HepG2 (cell line): ENCODE data around the gene ATP13A3. TPM values are rescaled to one million over a fixed set of nuclear protein-coding genes. Genes with fewer than 3 reads are reported as not detected.

Source experiments
- ATAC-seq: fragments of 200-7000 bp; cut with Tn5 transposase; 3 replicates; pipeline ENCODE4 v1.9.1; 2020; ENCODE audit warnings: mild to moderate bottlenecking, moderate library complexity
- BruUV-seq: library from RNA; stranded (reverse); fragments of 400-500 nt; replicated peaks from 2 replicates; lab custom pipeline; 2021; lab: Mats Ljungman, UMichigan
- CTCF ChIA-PET: fragments of 300-600 bp; formaldehyde crosslinking; extraction: SDS; loops from one replicate; lab custom pipeline; 2021; ENCODE audit warnings: low total read pairs, inconsistent platforms, low intra/inter-chr PET ratio; lab: Yijun Ruan, JAX
- POLR2A ChIA-PET: fragments of 350-600 bp; sonication (Branson Sonifier 250); formaldehyde crosslinking; loops from one replicate; lab custom pipeline; 2020; ENCODE audit warnings: antibody characterized with exemption, inconsistent platforms; lab: Yijun Ruan, JAX
- DNase-seq: peaks from one replicate; pipeline ENCODE4 v3.0.0-alpha.2; 2015; ENCODE audit warnings: low spot score
- FAIRE-seq: peaks from 3 replicates; lab custom pipeline; 2011; peaks lifted over from hg19 to GRCh38; lab: Jason Lieb, UNC
- H2AFZ ChIP-seq: one replicate; pipeline ENCODE4 v1.6.1; 2011; ENCODE audit warnings: low read length, inconsistent platforms
- H3K27ac ChIP-seq: fragments of 300-600 bp; 3 replicates; pipeline ENCODE4 v1.8.0; 2011; ENCODE audit warnings: mixed run types, mild to moderate bottlenecking, mixed read lengths, low read length, inconsistent platforms; ENCODE audit not compliant: insufficient read depth; ENCODE audit errors: extremely low read length
- H3K27me3 ChIP-seq, 2 experiments: fragments of 200-600 bp in 1 of 2; 2 replicates in 1 of 2; 3 replicates in 1 of 2; pipeline versions ENCODE4 v1.6.0 to v1.8.0; 2011; ENCODE audit warnings: low read length in 2 of 2, mild to moderate bottlenecking in 2 of 2, moderate library complexity in 2 of 2, inconsistent platforms in 1 of 2; ENCODE audit not compliant: insufficient read depth in 2 of 2, control insufficient read depth in 1 of 2
- H3K36me3 ChIP-seq, 2 experiments: fragments of 200-600 bp in 1 of 2; replicated peaks in 1 of 2; 2 replicates in 1 of 2; 3 replicates in 1 of 2; pipeline versions ENCODE4 v1.5.1 to v1.8.0; 2011; ENCODE audit warnings: low read length in 2 of 2, inconsistent platforms in 1 of 2; ENCODE audit not compliant: insufficient read depth in 2 of 2, control insufficient read depth in 1 of 2
- H3K4me1 ChIP-seq: 2 replicates; pipeline ENCODE4 v1.5.1; 2012; ENCODE audit warnings: low read length, inconsistent platforms; ENCODE audit not compliant: insufficient read depth
- H3K4me2 ChIP-seq: 2 replicates; pipeline ENCODE4 v1.6.0; 2011; ENCODE audit warnings: low read depth, low read length, inconsistent platforms
- H3K4me3 ChIP-seq, 3 experiments: fragments of 200-600 bp in 1 of 3; sonication (generic), shearing (Covaris generic) in 1 of 3; replicated peaks in 1 of 3; 2 replicates each; pipeline ENCODE4 v1.5.1; 2011 to 2016; ENCODE audit warnings: low read length in 3 of 3, inconsistent platforms in 2 of 3, low read depth in 2 of 3, mild to moderate bottlenecking in 2 of 3, control low read depth in 1 of 3, mixed read lengths in 1 of 3; ENCODE audit not compliant: insufficient read depth in 1 of 3
- H3K79me2 ChIP-seq: one replicate; pipeline ENCODE4 v1.6.1; 2011; ENCODE audit warnings: low read length, inconsistent platforms; ENCODE audit not compliant: insufficient read depth
- H3K9ac ChIP-seq: 2 replicates; pipeline ENCODE4 v1.6.0; 2011; ENCODE audit warnings: mild to moderate bottlenecking, low read depth, low read length, inconsistent platforms; ENCODE audit not compliant: insufficient read depth
- H3K9me3 ChIP-seq: 2 replicates; pipeline ENCODE4 v1.5.1; 2012; ENCODE audit warnings: mild to moderate bottlenecking, low read length
- H4K20me1 ChIP-seq: 2 replicates; pipeline ENCODE4 v1.6.0; 2011; ENCODE audit warnings: inconsistent platforms, mild to moderate bottlenecking, low read length, moderate library complexity; ENCODE audit not compliant: insufficient read depth
- AGO1 ChIP-seq: fragments of 200-400 bp; formaldehyde crosslinking; IDR thresholded peaks from 2 replicates; pipeline ENCODE4 v1.6.1; 2017; ENCODE audit warnings: mild to moderate bottlenecking, low read depth, low read length, moderate library complexity; ENCODE audit not compliant: poor library complexity, severe bottlenecking
- BRD4 ChIP-seq: sonication (generic); formaldehyde crosslinking; IDR thresholded peaks from 2 replicates; pipeline ENCODE4 v1.4.0; 2020; ENCODE audit warnings: missing genetic modification reagents
- CHD4 ChIP-seq: fragments of 200-600 bp; sonication (generic); IDR thresholded peaks from 2 replicates; pipeline ENCODE4 v1.7.0; 2017; ENCODE audit warnings: mild to moderate bottlenecking, low read length, borderline replicate concordance
- PITX1 ChIP-seq: sonication (generic); formaldehyde crosslinking; IDR thresholded peaks from 2 replicates; pipeline ENCODE4 v1.5.1; 2020; ENCODE audit warnings: mild to moderate bottlenecking, missing genetic modification reagents
- RELA ChIP-seq: sonication (generic); formaldehyde crosslinking; IDR thresholded peaks from 2 replicates; pipeline ENCODE4 v1.4.0; 2020; ENCODE audit warnings: missing genetic modification reagents
- REPIN1 ChIP-seq: sonication (generic); formaldehyde crosslinking; IDR thresholded peaks from 2 replicates; pipeline ENCODE4 v1.8.0; 2022; ENCODE audit warnings: missing genetic modification reagents, low read depth, mild to moderate bottlenecking, borderline replicate concordance
- THAP11 ChIP-seq: IDR thresholded peaks from 2 replicates; pipeline ENCODE4 v1.6.1; 2016; ENCODE audit warnings: missing biosample characterization, missing genetic modification reagents
- TOE1 ChIP-seq: sonication (generic); formaldehyde crosslinking; IDR thresholded peaks from 2 replicates; pipeline ENCODE4 v1.4.0; 2020; ENCODE audit warnings: mild to moderate bottlenecking, missing genetic modification reagents
- ZFP62 ChIP-seq: sonication (generic); formaldehyde crosslinking; IDR thresholded peaks from 2 replicates; pipeline ENCODE4 v1.4.0; 2020; ENCODE audit warnings: missing genetic modification reagents
- ZNF260 ChIP-seq: sonication (generic); formaldehyde crosslinking; IDR thresholded peaks from 2 replicates; pipeline ENCODE4 v1.4.0; 2020; ENCODE audit warnings: missing genetic modification reagents, low read depth, mild to moderate bottlenecking, borderline replicate concordance
- ZNF34 ChIP-seq: sonication (generic); formaldehyde crosslinking; IDR thresholded peaks from 2 replicates; pipeline ENCODE4 v1.4.0; 2020; ENCODE audit warnings: mild to moderate bottlenecking, missing genetic modification reagents, borderline replicate concordance
- ZNF572 ChIP-seq: sonication (generic); formaldehyde crosslinking; IDR thresholded peaks from 2 replicates; pipeline ENCODE4 v1.5.1; 2020; ENCODE audit warnings: mild to moderate bottlenecking, missing genetic modification reagents
- WGBS: methylation state at CpG from one replicate; pipeline ENCODE4 v1.1.6; 2017; ENCODE audit warnings: low lambda C conversion rate; 5-methylcytosine and 5-hydroxymethylcytosine counted together
- in situ Hi-C: cut with HindIII; loops from 2 replicates; pipeline ENCODE4 v1.10.0; 2017; ENCODE audit warnings: low pct_unique_long_range_greater_than_20kb; ENCODE audit not compliant: extremely low pct_ligation_motif_present
- intact Hi-C: fragments of 100-400 bp; cut with micrococcal nuclease; formaldehyde crosslinking; loops from one replicate; pipeline ENCODE4 v1.10.0; 2022; ENCODE audit not compliant: unreplicated experiment
- polyA plus RNA-seq, 8 experiments: library from polyadenylated mRNA; depleted of rRNA in 3 of 8; stranded (reverse) in 7 of 8; unstranded in 1 of 8; fragments of >200 nt; fragmentation: Illumina TruSeq in 4 of 8; extraction: Trizol in 4 of 8; gene quantifications; 2 replicates each; pipeline versions ENCODE4 v1.2.1 to v1.2.3, GENCODE V29; 2011 to 2016; ENCODE audit warnings: low read depth in 4 of 8, missing spikeins in 1 of 8, mixed read lengths in 1 of 8; ENCODE audit not compliant: insufficient read depth in 1 of 8
- total RNA-seq, 5 experiments: library from RNA; depleted of rRNA; stranded (reverse); fragments of >200 nt; fragmentation: Illumina TruSeq; extraction: Trizol; gene quantifications; 2 replicates each; pipeline ENCODE4 v1.2.3, GENCODE V29; 2016; ENCODE audit warnings: low read depth in 1 of 5
- TF ChIP-seq, protein P1 (sequence below): sonication (generic); formaldehyde crosslinking; IDR thresholded peaks from 2 replicates; pipeline ENCODE4 v1.8.0; 2022; ENCODE audit warnings: missing genetic modification reagents, mild to moderate bottlenecking, inconsistent platforms, borderline replicate concordance

Gene ATP13A3
- total and polyA plus RNA-seq, 2 of the 13 experiments (the other 11 are each of a cell fraction or from before 2014, with no cell fraction given): 44.9 to 80.8 TPM

DNA sequence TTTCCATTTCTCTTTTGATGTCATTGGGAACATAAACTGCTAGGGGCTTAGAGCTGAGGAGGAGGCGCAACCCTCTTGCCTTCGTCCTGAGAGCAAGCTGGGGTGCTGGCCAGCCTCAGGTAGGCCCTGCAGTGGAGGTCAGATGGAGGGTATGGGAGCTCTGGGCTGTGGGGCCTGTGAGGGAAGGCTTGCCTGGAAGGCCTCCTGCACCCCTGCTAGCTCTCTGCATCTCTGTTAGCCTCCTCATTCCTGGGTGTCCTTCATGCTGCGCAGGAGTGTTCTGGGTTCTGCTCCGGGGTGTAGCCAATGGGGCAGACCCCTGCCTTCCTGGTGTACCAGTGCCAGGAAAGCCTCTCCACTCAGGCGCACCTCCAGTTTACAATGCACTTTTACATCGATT lies 99.5 kb downstream of the ATP13A3 start:
- Histone ChIP-seq H3K27ac (no peak overlapping the region), H3K4me1 (peaks cover 9% of the 10 kb centered on the region; the same call in 1 of the 2 replicates), H3K36me3 (no peaks in the 10 kb centered on the region), H4K20me1 (no peaks in the 10 kb centered on the region), H3K79me2 (no peaks in the 10 kb centered on the region), H3K4me2 (no peak overlapping the region)
- POLR2A ChIA-PET: no interaction called here
- intact Hi-C loops: no loop called here
- no peak for FAIRE-seq
- TF ChIP-seq ZNF260 (CRISPR knock-in tag) (no peak), ZNF34 (CRISPR knock-in tag) (no peak), THAP11 (CRISPR knock-in tag) (no peak), ZNF572 (CRISPR knock-in tag) (no peak), AGO1 (no peak), TOE1 (no peak), CHD4 (no peak), ZFP62 (CRISPR knock-in tag) (no peak), PITX1 (CRISPR knock-in tag) (no peak), REPIN1 (CRISPR knock-in tag) (no peak), RELA (CRISPR knock-in tag) (no peak), BRD4 (CRISPR knock-in tag) (no peak)
- TF ChIP-seq, protein P1, sequence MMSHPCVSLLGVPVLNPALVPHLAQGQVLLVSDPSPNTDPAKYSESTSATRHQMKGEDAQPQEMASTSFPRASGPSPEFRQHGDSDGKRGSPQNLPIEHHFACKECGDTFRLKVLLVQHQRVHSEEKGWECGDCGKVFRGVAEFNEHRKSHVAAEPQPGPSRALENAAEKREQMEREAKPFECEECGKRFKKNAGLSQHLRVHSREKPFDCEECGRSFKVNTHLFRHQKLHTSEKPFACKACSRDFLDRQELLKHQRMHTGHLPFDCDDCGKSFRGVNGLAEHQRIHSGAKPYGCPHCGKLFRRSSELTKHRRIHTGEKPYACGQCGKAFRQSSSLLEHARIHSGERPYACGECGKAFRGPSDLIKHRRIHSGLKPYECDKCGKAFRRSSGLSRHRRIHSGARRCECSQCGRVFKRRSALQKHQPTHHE: no peak
- TF ChIP-seq, all 625 proteins: peak for 0
- Histone ChIP-seq H3K9ac (no peak overlapping the region), H3K27me3 (peaks cover 9 to 47% of the 10 kb centered on the region in 2 experiments; a peak in 4 of 5 replicates), H3K9me3 (0 out of 2 replicates have a peak, but pooled peaks cover 4% of the 10 kb centered on the region), H3K4me3 (no peak overlapping the region), H2AFZ (no peak overlapping the region)
- CTCF ChIA-PET: no interaction called here
- 83% methylated on average over 6 of the region's 6 CpGs for WGBS
- in situ Hi-C loops: no loop called here
- ATAC-seq (no peak), DNase-seq (no peak)
- BruUV-seq: no TSS peak
